Measurements from ENCODE around the gene C12orf57. TPM values are rescaled to one million over a fixed set of nuclear protein-coding genes. Genes with fewer than 3 reads are reported as not detected.
A peak's percentile ranks its signal among the peaks of the same experiment; 100 is the strongest.

Gene C12orf57
- total and polyA plus RNA-seq, 9 of the 15 experiments (the other 6 are each of a cell fraction or from before 2014, with no cell fraction given) = 26.7 to 191 (median 107) TPM

DNA sequence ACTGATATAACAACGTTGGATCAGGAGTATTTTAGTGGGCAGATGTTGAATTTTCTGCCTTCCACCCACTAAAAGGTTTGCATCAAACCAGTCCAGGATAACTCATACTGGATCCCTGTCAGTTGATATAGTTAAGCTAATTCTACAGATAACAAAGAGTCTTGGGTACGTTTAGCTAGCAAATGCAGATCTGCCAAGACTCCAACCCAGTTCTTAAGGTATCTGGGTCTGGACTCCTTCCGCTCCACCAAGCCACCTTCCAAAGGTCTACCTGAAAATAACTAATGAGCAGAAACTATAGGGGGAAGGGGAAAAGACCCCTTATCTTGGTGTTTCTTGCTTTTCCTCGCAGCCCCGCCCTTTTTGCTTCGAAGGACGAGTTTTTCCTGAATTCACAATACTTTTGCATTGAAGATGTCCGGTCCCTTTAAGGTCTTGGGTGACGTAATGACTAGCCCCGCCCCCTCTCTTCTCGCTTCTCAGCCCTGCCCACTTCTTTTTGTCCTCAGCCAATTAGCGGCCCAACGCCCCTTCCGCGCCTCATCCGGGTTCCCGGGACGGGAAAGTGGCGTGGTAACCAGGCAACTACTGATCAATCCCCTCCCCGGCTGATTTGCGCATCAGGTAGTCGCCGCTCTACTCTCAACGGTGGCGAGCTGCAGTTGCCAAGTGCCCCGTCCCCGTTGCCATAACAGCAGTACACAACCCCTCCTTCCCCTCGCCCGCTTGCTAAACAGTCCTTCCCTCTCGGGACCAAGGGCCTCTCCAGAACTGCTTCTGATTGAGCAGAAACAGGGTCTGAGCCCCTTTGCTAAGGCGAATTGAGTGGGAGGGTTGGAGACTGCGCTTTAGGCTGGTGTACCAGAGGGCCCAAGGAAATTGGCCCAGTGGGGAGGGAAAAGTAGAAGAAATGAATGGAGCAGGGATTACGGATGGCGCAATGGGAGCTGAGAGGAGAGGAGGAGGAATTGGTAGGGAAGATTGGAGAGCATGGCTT is 39.2 kb upstream of the C12orf57 start, which contains the start of gene LRRC23 (continued):
- TF ChIP-seq, protein P1, sequence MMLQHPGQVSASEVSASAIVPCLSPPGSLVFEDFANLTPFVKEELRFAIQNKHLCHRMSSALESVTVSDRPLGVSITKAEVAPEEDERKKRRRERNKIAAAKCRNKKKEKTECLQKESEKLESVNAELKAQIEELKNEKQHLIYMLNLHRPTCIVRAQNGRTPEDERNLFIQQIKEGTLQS (IDR thresholded peaks at IDR 0.05) = peak; percentile 97
- TF ChIP-seq, protein P1 (CRISPR knock-in tag; conservative IDR thresholded peaks at IDR 0.05) = no peak; the same call in 1 of the 2 replicates
- TF ChIP-seq PHF8 (IDR thresholded peaks at IDR 0.05; ENCODE audit: borderline replicate concordance, low read length) (peak; percentile 66; the same call in 1 of the 2 replicates), POLR2AphosphoS2 (IDR thresholded peaks at IDR 0.05; ENCODE audit: low read length) (no peak), EGR1 (conservative IDR thresholded peaks at IDR 0.05) (0 out of 2 replicates have a peak, but pooled peaks have one; percentile 11), ZC3H11A (IDR thresholded peaks at IDR 0.05; ENCODE audit: low read depth, low read length) (no peak), CREM (IDR thresholded peaks at IDR 0.05; ENCODE audit: low read depth) (peak; percentile 85), CEBPB (tag; IDR thresholded peaks at IDR 0.05) (peak; percentile 55), SRSF7 (optimal IDR thresholded peaks at IDR 0.05; ENCODE audit: low read depth, low read length) (no peak), POLR2B (IDR thresholded peaks at IDR 0.05; ENCODE audit: low read depth, partially characterized antibody) (no peak), SUPT5H (IDR thresholded peaks at IDR 0.05) (0 out of 2 replicates have a peak, but pooled peaks have one; percentile 54), MTA1 (IDR thresholded peaks at IDR 0.05; ENCODE audit: borderline replicate concordance) (no peak), DACH1 (IDR thresholded peaks at IDR 0.05; ENCODE audit: partially characterized antibody) (no peak)
- TF ChIP-seq, protein P2, sequence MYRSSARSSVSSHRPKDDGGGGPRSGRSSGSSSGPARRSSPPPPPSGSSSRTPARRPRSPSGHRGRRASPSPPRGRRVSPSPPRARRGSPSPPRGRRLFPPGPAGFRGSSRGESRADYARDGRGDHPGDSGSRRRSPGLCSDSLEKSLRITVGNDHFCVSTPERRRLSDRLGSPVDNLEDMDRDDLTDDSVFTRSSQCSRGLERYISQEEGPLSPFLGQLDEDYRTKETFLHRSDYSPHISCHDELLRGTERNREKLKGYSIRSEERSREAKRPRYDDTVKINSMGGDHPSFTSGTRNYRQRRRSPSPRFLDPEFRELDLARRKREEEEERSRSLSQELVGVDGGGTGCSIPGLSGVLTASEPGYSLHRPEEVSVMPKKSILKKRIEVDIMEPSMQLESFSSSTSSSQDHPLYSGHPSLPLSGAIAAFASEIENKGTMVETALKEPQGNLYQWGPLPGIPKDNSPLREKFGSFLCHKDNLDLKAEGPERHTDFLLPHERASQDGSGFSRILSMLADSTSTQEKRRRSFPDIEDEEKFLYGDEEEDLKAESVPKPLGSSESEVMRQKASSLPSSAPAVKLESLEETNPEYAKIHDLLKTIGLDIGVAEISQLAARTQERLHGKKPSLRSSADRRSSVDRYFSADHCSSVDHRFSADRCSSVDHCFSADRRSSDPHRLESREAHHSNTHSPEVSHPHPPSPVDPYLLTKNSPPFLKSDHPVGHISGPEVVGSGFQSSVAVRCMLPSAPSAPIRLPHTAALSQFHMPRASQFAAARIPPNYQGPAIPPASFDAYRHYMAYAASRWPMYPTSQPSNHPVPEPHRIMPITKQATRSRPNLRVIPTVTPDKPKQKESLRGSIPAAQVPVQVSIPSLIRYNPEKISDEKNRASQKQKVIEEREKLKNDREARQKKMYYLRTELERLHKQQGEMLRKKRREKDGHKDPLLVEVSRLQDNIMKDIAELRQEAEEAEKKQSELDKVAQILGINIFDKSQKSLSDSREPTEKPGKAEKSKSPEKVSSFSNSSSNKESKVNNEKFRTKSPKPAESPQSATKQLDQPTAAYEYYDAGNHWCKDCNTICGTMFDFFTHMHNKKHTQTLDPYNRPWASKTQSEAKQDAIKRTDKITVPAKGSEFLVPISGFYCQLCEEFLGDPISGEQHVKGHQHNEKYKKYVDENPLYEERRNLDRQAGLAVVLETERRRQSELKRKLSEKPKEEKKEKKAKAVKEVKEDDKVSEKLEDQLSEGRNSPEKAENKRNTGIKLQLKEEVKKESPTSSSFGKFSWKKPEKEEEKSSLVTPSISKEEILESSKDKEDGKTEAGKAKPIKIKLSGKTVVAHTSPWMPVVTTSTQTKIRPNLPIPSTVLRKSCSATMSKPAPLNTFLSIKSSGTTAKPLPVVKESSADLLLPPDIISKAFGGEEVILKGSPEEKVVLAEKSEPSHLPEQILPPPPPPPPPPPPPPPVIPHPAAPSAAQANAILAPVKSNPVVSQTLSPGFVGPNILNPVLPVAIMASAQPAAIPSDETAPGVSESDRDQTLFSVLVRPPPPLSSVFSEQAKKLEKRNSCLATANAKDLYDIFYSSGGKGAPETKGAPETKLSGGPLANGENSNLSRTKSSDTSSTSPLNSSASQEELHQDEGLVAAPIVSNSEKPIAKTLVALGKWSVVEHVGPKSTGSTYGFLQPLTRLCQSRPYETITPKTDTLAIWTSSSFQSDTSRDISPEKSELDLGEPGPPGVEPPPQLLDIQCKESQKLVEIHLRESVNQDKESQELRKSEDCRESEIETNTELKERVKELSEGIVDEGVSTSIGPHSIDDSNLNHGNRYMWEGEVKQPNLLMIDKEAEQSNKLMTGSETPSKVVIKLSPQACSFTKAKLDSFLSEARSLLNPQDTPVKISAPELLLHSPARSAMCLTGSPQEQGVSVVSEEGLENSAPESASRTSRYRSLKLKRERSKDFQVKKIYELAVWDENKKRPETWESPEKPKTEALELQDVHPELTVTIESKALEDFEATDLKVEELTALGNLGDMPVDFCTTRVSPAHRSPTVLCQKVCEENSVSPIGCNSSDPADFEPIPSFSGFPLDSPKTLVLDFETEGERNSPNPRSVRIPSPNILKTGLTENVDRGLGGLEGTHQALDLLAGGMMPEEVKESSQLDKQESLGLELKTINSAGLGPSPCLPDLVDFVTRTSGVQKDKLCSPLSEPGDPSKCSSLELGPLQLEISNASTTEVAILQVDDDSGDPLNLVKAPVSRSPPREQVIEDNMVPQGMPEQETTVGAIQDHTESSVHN (IDR thresholded peaks at IDR 0.05; ENCODE audit: borderline replicate concordance in 1 of 2, low read depth in 1 of 2) = no peak
- TF ChIP-seq, protein P3, sequence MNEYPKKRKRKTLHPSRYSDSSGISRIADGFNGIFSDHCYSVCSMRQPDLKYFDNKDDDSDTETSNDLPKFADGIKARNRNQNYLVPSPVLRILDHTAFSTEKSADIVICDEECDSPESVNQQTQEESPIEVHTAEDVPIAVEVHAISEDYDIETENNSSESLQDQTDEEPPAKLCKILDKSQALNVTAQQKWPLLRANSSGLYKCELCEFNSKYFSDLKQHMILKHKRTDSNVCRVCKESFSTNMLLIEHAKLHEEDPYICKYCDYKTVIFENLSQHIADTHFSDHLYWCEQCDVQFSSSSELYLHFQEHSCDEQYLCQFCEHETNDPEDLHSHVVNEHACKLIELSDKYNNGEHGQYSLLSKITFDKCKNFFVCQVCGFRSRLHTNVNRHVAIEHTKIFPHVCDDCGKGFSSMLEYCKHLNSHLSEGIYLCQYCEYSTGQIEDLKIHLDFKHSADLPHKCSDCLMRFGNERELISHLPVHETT (CRISPR knock-in tag; conservative IDR thresholded peaks at IDR 0.05 in 1 of 2, IDR thresholded peaks at IDR 0.05 in 1 of 2) = no peak
